AG09319 (cell line): Measurements from ENCODE around the gene SLC25A18.
"Not testable (repeated sequence)": the region's sequence is repeated elsewhere in the genome, so short reads cannot be mapped to it uniquely, and the experiment has no call there.

Experiments
- DNase-seq: peaks from one replicate; pipeline ENCODE4 v3.0.0-alpha.2; 2010; ENCODE audit warnings: low read depth; ENCODE audit errors: extremely low read depth
- CTCF ChIP-seq: IDR thresholded peaks from 2 replicates; pipeline ENCODE4 v1.5.1; 2011; ENCODE audit warnings: low read depth, mild to moderate bottlenecking, inconsistent platforms, low read length, moderate library complexity

SLC25A18 gene

GRCh38 chr22:17562906-17563870 lies at the start of gene SLC25A18:
SLC25A18 (plus strand) TSS chr22:17563498; CDS start chr22:17579945, 16,447 bp downstream.
- no peak for DNase-seq
- no peak for TF ChIP-seq CTCF

GRCh38 chr22:17513612-17514011 lies 49.7 kb upstream of the SLC25A18 start:
- no peak for TF ChIP-seq CTCF
- DNase-seq = no peak

- TF ChIP-seq CTCF = no peak
- DNase-seq = no peak
Measured at GRCh38 chr22:17514084-17514483, 49.2 kb upstream of the SLC25A18 start.

GRCh38 chr22:17518406-17518805 lies 44.9 kb upstream of the SLC25A18 start:
- no peak for DNase-seq
- no peak for TF ChIP-seq CTCF

GRCh38 chr22:17521971-17522370 lies 41.3 kb upstream of the SLC25A18 start:
- not testable (repeated sequence) for DNase-seq

GRCh38 chr22:17523925-17524324 lies 39.4 kb upstream of the SLC25A18 start:
- no peak for TF ChIP-seq CTCF
- DNase-seq = no peak

GRCh38 chr22:17536269-17536668 lies 27.0 kb upstream of the SLC25A18 start:
- TF ChIP-seq CTCF = no peak
- no peak for DNase-seq
